Natural killer cell (primary cell): ENCODE data around the gene OAT. TPM values are rescaled to one million over a fixed set of nuclear protein-coding genes. Genes with fewer than 3 reads are reported as not detected.

Source experiments
- ATAC-seq, 3 donors: fragments of 150-1000 bp in 2 of 3; fragments of 200-7000 bp in 1 of 3; cut with Tn5 transposase; 1 replicate in 1 of 3; 2 replicates in 2 of 3; pipeline ENCODE4 v1.10.0; 2021; ENCODE audit warnings: mild to moderate bottlenecking in 2 of 3, moderate library complexity in 2 of 3
- DNase-seq, 2 donors: peaks; one replicate each; pipeline versions ENCODE4 v3.0.0 to v3.0.0-alpha.2; 2013 to 2021; ENCODE audit warnings: mixed read lengths in 1 of 2
- H3K27ac ChIP-seq: one replicate; pipeline ENCODE4 v1.5.1; 2013; ENCODE audit warnings: mild to moderate bottlenecking, low read length
- H3K27me3 ChIP-seq: one replicate; pipeline ENCODE4 v1.6.1; 2013; ENCODE audit warnings: low read length; ENCODE audit not compliant: control insufficient read depth, insufficient read depth
- H3K36me3 ChIP-seq: one replicate; pipeline ENCODE4 v1.6.1; 2013; ENCODE audit warnings: low read length; ENCODE audit not compliant: control insufficient read depth, insufficient read depth
- H3K4me1 ChIP-seq: one replicate; pipeline ENCODE4 v1.6.1; 2013; ENCODE audit warnings: low read length; ENCODE audit not compliant: control insufficient read depth, insufficient read depth
- H3K4me3 ChIP-seq: one replicate; pipeline ENCODE4 v1.5.1; 2013; ENCODE audit warnings: low read length
- H3K9me3 ChIP-seq: one replicate; pipeline ENCODE4 v1.6.1; 2013; ENCODE audit warnings: low read length; ENCODE audit not compliant: control insufficient read depth, insufficient read depth
- H3K27ac Mint-ChIP-seq, 2 donors: one replicate each; pipeline ENCODE4 v1.8.0; 2022; ENCODE audit warnings: mild to moderate bottlenecking in 2 of 2, mixed read lengths in 2 of 2, moderate library complexity in 1 of 2
- H3K27me3 Mint-ChIP-seq, 2 donors: one replicate each; pipeline ENCODE4 v1.8.0; 2022; ENCODE audit warnings: low read depth in 2 of 2, mixed read lengths in 2 of 2
- H3K36me3 Mint-ChIP-seq: one replicate; pipeline ENCODE4 v1.8.0; 2022; ENCODE audit warnings: mixed read lengths
- H3K4me1 Mint-ChIP-seq, 2 donors: one replicate each; pipeline ENCODE4 v1.8.0; 2022; ENCODE audit warnings: mixed read lengths in 2 of 2
- H3K4me3 Mint-ChIP-seq: one replicate; pipeline ENCODE4 v1.8.0; 2022; ENCODE audit warnings: mild to moderate bottlenecking, moderate library complexity, mixed read lengths
- H3K9me3 Mint-ChIP-seq, 2 donors: one replicate each; pipeline ENCODE4 v1.8.0; 2022; ENCODE audit warnings: mixed read lengths in 2 of 2
- WGBS: methylation state at CpG from one replicate; pipeline ENCODE4 v1.1.7; 2013; ENCODE audit warnings: missing lambda C conversion rate; ENCODE audit not compliant: insufficient coverage; 5-methylcytosine and 5-hydroxymethylcytosine counted together
- intact Hi-C: fragments of 100-400 bp; cut with micrococcal nuclease; formaldehyde crosslinking; loops from one replicate; pipeline ENCODE4 v1.14.2; 2022
- total RNA-seq, 4 donors: library from RNA; stranded (reverse); fragments of 120-200 nt in 1 of 4; gene quantifications; one replicate each; pipeline versions ENCODE4 v1.2.3 to v1.2.4, GENCODE V29; 2013 to 2022
- TF ChIP-seq, protein P1 (sequence below): fragments of 200-600 bp; IDR thresholded peaks from one replicate; pipeline ENCODE4 v1.8.0; 2022; ENCODE audit warnings: antibody characterized with exemption

The OAT gene
- total RNA-seq = 10 to 100 TPM; 35.8 to 60.9 (median 48.4) TPM
- 43.3 TPM for total RNA-seq (2013)

DNA sequence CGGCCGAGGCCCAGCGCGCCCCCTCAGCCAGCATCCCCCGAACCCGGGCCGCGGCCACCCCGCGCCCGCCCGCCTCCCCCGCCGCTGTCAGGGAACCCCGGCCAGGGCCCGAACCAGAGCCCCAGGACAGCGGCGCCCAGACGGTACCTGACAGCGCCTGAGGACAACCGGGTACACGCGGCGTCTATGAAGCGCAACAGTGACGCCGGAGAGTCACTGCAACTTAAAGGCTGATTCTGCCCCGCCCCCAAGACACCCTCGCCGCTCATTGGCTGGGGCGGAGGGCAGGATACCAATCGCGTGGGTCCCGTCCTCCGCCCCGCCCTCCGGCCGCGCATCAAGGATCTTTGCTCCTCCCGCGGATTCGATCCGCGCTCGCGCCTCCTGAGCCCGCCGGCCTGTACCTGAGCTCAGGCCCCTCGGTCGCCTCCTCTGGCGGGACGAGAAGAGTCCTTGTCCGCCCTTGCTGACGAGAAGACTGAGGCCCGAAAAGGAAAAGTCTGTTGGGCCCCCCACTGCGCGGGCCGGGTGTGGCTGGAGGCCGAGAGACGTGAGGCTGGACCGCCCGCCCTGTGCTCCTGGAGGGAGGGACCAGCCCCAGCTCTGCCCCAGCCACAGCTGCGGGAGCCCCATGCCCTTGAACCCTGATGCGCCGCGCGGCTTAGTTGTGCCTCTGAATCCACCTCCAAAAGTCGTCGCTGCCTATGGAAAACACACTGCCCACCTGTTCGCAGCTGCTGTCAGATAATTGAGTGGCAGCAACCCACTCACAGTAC, at the start of gene OAT:
Gene OAT (minus strand): TSS at position 198 of the 776 bp plus-strand sequence. CDS start 6,752 bp downstream, outside the sequence.
- peak within 1 kb of the TSS; percentile 58 for H3K4me3 ChIP-seq
- TF ChIP-seq, protein P1, sequence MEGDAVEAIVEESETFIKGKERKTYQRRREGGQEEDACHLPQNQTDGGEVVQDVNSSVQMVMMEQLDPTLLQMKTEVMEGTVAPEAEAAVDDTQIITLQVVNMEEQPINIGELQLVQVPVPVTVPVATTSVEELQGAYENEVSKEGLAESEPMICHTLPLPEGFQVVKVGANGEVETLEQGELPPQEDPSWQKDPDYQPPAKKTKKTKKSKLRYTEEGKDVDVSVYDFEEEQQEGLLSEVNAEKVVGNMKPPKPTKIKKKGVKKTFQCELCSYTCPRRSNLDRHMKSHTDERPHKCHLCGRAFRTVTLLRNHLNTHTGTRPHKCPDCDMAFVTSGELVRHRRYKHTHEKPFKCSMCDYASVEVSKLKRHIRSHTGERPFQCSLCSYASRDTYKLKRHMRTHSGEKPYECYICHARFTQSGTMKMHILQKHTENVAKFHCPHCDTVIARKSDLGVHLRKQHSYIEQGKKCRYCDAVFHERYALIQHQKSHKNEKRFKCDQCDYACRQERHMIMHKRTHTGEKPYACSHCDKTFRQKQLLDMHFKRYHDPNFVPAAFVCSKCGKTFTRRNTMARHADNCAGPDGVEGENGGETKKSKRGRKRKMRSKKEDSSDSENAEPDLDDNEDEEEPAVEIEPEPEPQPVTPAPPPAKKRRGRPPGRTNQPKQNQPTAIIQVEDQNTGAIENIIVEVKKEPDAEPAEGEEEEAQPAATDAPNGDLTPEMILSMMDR = peak; percentile 14
- H3K4me1 Mint-ChIP-seq = peaks cover 0 to 5% of the 10 kb centered on the region in 2 donors
- H3K4me3 Mint-ChIP-seq = peak within 1 kb of the TSS; percentile 79
- no peaks in the 10 kb centered on the region for H3K36me3 Mint-ChIP-seq
- H3K4me1 ChIP-seq = peaks cover 14% of the 10 kb centered on the region
- H3K27ac Mint-ChIP-seq = peak within 1 kb of the TSS; percentile 21 to 80
- H3K9me3 ChIP-seq = no peaks in the 10 kb centered on the region
- peak; percentile 97 to 99 (median 98) for ATAC-seq
- H3K36me3 ChIP-seq = no peaks in the 10 kb centered on the region
- intact Hi-C loops = loop anchor here (5.0 kb wide), 1 partner anchor 43 kb away; the partner anchor contains the start of gene LHPP
- 4% methylated on average over 70 of the region's 70 CpGs for WGBS
- peaks cover 8 to 10% of the 10 kb centered on the region in 2 donors for H3K27me3 Mint-ChIP-seq
- peak within 1 kb of the TSS; percentile 57 for H3K27ac ChIP-seq
- H3K9me3 Mint-ChIP-seq = no peaks in the 10 kb centered on the region
- H3K27me3 ChIP-seq = no peaks in the 10 kb centered on the region
- DNase-seq = peak; percentile 96 to 98

GRCh38 chr10:124467165-124467564, 48.4 kb upstream of the OAT start:
- Histone ChIP-seq H3K27me3 (no peaks in the 10 kb centered on the region), H3K4me1 (peaks cover 9% of the 10 kb centered on the region), H3K36me3 (no peaks in the 10 kb centered on the region), H3K4me3 (no peak overlapping the region), H3K9me3 (no peaks in the 10 kb centered on the region), H3K27ac (no peak overlapping the region)
- TF ChIP-seq, protein P1 = no peak
- Mint-ChIP-seq H3K27ac (no peak overlapping the region), H3K4me1 (peaks cover 0 to 19% of the 10 kb centered on the region in 2 donors), H3K36me3 (no peaks in the 10 kb centered on the region), H3K9me3 (no peaks in the 10 kb centered on the region), H3K27me3 (no peaks in the 10 kb centered on the region), H3K4me3 (no peak overlapping the region)
- DNase-seq = no peak
- ATAC-seq = no peak
- intact Hi-C loops = no loop called here
- 88% methylated on average over 4 of the region's 4 CpGs for WGBS

DNA sequence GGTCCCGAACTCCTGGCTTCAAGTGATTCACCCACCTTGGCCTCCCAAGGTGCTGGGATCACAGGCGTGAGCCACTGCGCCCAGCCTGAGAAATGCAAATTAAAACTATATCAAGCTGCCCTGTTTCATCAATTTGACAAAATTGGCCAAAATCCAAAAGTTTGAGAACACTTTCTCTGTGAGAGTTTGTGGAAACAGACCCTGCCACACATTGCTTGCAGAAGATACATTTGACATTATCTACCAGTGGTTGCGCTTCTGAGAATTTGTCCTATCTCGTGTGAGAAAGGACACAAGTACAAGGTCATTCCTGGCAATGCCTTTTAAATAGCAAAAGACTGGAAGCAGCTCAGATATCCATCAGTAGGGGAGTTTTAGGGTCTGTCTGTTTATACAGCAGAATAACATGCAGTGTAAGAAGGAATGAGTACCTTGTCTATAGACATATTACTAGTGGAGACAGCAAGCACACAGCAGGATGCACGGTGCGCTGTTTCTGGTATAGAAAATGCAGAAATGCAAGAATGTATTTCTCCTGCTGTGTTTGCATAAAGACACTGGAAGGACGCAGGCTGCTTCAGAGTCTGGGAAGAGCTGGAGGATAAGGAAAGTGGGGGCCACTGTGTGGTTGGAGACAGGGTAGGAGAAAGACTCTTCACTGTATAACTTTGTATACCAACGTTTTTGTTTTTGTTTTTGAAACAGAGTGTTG, 47.2 kb upstream of the OAT start:
- Mint-ChIP-seq H3K27me3 (no peaks in the 10 kb centered on the region), H3K36me3 (no peaks in the 10 kb centered on the region), H3K4me3 (no peak overlapping the region), H3K27ac (no peak overlapping the region), H3K4me1 (peaks cover 5 to 24% of the 10 kb centered on the region in 2 donors), H3K9me3 (no peaks in the 10 kb centered on the region)
- intact Hi-C loops = no loop called here
- Histone ChIP-seq H3K27me3 (no peaks in the 10 kb centered on the region), H3K4me3 (no peak overlapping the region), H3K4me1 (peaks cover 17% of the 10 kb centered on the region), H3K9me3 (no peaks in the 10 kb centered on the region), H3K27ac (no peak overlapping the region), H3K36me3 (no peaks in the 10 kb centered on the region)
- WGBS = 87% methylated on average over 9 of the region's 9 CpGs
- ATAC-seq (no peak), DNase-seq (no peak)
- TF ChIP-seq, protein P1 = no peak
